IPS DF 6.9 (cell line): ENCODE measurements around the gene NKAIN2.

Source experiments
- DNase-seq: peaks from one replicate; pipeline ENCODE4 v3.0.0-alpha.2; 2013; ENCODE audit warnings: low read depth, low spot score
- H3K27ac ChIP-seq: one replicate; pipeline ENCODE4 v1.5.1; 2013; ENCODE audit warnings: low read length, control low read depth
- H3K27me3 ChIP-seq: 2 replicates; pipeline ENCODE4 v1.6.1; 2013; ENCODE audit warnings: mild to moderate bottlenecking, low read length; ENCODE audit not compliant: control insufficient read depth, insufficient read depth
- H3K36me3 ChIP-seq: 2 replicates; pipeline ENCODE4 v1.6.1; 2013; ENCODE audit warnings: low read length; ENCODE audit not compliant: control insufficient read depth, insufficient read depth
- H3K4me1 ChIP-seq: 2 replicates; pipeline ENCODE4 v1.6.1; 2013; ENCODE audit warnings: low read length; ENCODE audit not compliant: control insufficient read depth, insufficient read depth
- H3K4me3 ChIP-seq: 2 replicates; pipeline ENCODE4 v1.5.1; 2013; ENCODE audit warnings: mild to moderate bottlenecking, low read length
- H3K9me3 ChIP-seq: 2 replicates; pipeline ENCODE4 v1.6.1; 2013; ENCODE audit warnings: low read length, inconsistent platforms; ENCODE audit not compliant: control insufficient read depth, insufficient read depth
- WGBS: extraction: QIAGEN DNeasy Blood & Tissue Kit; methylation state at CpG from one replicate; pipeline ENCODE4 v1.1.7; 2013; ENCODE audit warnings: mixed read lengths, missing lambda C conversion rate; ENCODE audit not compliant: insufficient read length, insufficient coverage; 5-methylcytosine and 5-hydroxymethylcytosine counted together

The NKAIN2 gene

GRCh38 chr6:124822204-124822613 is 1018.5 kb downstream of the NKAIN2 start:
- no peak overlapping the region for H3K27ac ChIP-seq
- no peak overlapping the region for H3K4me3 ChIP-seq
- no peak for DNase-seq
- no peaks in the 10 kb centered on the region for H3K4me1 ChIP-seq
- no peaks in the 10 kb centered on the region for H3K27me3 ChIP-seq
- no peaks in the 10 kb centered on the region for H3K9me3 ChIP-seq
- H3K36me3 ChIP-seq = no peaks in the 10 kb centered on the region

DNA sequence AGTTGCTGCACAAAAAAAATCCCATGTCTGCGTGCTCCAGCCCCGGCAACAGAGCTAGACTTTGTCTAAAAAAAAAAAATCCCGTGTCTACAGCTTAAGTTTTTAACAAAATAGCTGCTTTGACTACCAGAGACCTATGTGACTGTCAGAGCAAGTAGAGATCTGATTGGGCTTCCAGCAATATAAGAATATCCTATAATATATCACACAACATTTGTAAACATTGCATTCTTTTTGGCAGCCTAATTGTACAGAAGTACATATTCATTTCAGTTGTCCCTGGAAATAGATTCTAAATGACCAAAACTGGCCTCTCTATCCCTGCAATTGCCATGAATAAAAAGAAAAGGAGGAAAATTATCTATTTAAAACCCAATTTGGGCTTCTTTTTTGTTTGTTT is 1019.1 kb downstream of the NKAIN2 start:
- DNase-seq = no peak

GRCh38 chr6:124823240-124824111 is 1019.8 kb downstream of the NKAIN2 start:
- H3K27ac ChIP-seq = no peak overlapping the region
- H3K4me3 ChIP-seq = no peak overlapping the region
- DNase-seq = no peak
- no CpG with 5 or more reads among the region's 14 CpGs for WGBS
- H3K36me3 ChIP-seq = no peaks in the 10 kb centered on the region
- H3K9me3 ChIP-seq = no peaks in the 10 kb centered on the region
- H3K4me1 ChIP-seq = no peaks in the 10 kb centered on the region
- no peaks in the 10 kb centered on the region for H3K27me3 ChIP-seq

More for the DNA sequence above, 1019.1 kb downstream of the NKAIN2 start:
- no peaks in the 10 kb centered on the region for H3K9me3 ChIP-seq
- H3K27me3 ChIP-seq = no peaks in the 10 kb centered on the region
- no peaks in the 10 kb centered on the region for H3K36me3 ChIP-seq
- no peak overlapping the region for H3K4me3 ChIP-seq
- H3K27ac ChIP-seq = no peak overlapping the region
- WGBS = no CpG with 5 or more reads among the region's 3 CpGs
- no peaks in the 10 kb centered on the region for H3K4me1 ChIP-seq

DNA sequence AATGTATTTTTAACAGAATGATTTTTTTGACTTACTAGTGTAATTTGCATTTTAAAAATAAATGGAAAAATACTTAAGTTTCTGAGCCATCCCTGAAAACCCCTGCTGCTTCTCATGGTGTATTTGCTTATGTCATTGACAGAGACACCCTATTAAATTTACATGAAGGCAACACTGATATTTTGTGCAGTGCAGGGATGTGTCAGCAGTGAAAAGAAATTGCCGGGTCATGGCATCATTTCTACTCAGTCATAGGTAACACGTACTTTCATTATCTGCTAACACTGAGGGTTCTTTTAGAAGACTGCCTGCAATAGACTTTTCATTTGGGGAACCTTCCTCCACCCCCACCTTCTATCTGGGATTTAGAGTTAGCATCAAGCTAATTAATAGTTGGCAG is 1021.9 kb downstream of the NKAIN2 start:
- no peak for DNase-seq
- no CpG with 5 or more reads among the region's 2 CpGs for WGBS
- Histone ChIP-seq H3K4me3 (no peak overlapping the region), H3K27ac (no peak overlapping the region), H3K4me1 (no peaks in the 10 kb centered on the region), H3K36me3 (no peaks in the 10 kb centered on the region), H3K9me3 (no peaks in the 10 kb centered on the region), H3K27me3 (no peaks in the 10 kb centered on the region)

- H3K9me3 ChIP-seq = no peaks in the 10 kb centered on the region
- H3K4me1 ChIP-seq = no peaks in the 10 kb centered on the region
- H3K27me3 ChIP-seq = no peaks in the 10 kb centered on the region
- H3K36me3 ChIP-seq = no peaks in the 10 kb centered on the region
- no peak overlapping the region for H3K4me3 ChIP-seq
- H3K27ac ChIP-seq = no peak overlapping the region
- no peak for DNase-seq
- WGBS = no CpG with 5 or more reads among the region's 1 CpG
Measured at GRCh38 chr6:124829822-124830221, 1026.2 kb downstream of the NKAIN2 start.

DNA sequence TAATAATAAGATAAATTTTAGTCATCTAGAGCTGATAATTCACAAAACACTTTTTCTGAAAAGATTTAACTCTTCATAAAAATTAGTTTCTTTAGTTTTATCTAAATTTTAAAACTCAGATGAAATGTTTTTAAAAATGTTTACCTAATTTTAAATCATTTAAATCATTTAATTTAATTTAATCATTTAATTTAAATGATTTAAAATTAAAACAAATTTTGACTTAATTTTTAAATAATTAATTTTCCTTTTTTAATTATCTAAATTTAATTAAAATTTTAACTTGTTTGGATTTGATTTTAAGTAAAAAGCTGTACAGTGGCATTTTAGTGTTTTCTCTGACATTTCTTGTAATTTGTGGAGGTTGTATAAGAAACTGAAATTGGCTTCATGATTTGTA is 1026.8 kb downstream of the NKAIN2 start:
- no peaks in the 10 kb centered on the region for H3K9me3 ChIP-seq
- no peak overlapping the region for H3K27ac ChIP-seq
- DNase-seq = no peak
- no peak overlapping the region for H3K4me3 ChIP-seq
- H3K27me3 ChIP-seq = no peaks in the 10 kb centered on the region
- no peaks in the 10 kb centered on the region for H3K4me1 ChIP-seq
- no peaks in the 10 kb centered on the region for H3K36me3 ChIP-seq

DNA sequence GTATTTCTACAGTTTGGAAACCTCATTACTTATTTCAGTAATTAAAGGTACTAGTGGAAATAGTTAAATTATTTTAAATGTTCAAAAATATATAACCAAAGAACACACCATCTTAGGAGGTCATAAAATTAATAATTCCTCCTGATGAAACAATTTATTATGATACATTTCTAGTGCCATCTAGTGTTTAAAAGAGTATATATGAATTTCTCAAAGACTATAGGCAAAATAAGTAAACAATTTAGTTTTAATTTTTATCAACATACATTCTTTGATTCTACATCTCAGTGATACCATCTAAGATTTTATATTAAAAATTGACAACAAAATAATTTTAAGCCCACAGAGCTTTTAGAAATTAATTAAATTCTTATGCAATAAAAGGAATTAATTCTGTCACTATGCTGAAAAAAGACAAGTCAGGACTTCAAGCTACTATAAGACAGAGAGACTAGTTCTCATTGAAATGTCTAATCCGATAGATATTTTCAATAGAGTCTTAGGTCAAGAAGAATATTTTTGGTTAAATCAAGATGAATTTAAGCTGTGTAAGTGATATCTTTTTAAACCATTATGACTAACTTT is 1050.8 kb downstream of the NKAIN2 start:
- no peaks in the 10 kb centered on the region for H3K36me3 ChIP-seq
- WGBS = no CpG with 5 or more reads among the region's 1 CpG
- no peaks in the 10 kb centered on the region for H3K4me1 ChIP-seq
- no peak for DNase-seq
- no peaks in the 10 kb centered on the region for H3K27me3 ChIP-seq
- H3K9me3 ChIP-seq = no peaks in the 10 kb centered on the region
- H3K4me3 ChIP-seq = no peak overlapping the region
- no peak overlapping the region for H3K27ac ChIP-seq

DNA sequence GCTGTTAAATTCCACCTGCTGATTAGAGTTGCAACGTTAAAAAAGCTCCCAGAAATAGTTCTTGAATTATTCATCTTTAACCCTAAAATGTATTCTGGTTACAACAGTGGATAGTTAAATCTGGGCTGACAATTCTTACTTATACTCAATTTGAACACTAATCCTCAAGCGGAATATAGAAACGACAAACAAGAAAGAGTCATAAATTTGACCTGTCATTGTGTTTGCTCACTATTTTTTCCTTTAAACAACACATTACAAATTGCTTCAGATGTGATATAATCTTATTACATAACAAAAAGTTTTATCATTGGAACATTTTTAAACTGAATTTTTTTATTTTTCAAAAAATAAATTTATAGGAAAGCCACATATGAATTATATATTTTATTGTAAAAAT is 1054.1 kb downstream of the NKAIN2 start:
- WGBS = no CpG with 5 or more reads among the region's 3 CpGs
- no peak for DNase-seq
- no peaks in the 10 kb centered on the region for H3K9me3 ChIP-seq
- no peaks in the 10 kb centered on the region for H3K27me3 ChIP-seq
- no peaks in the 10 kb centered on the region for H3K36me3 ChIP-seq
- H3K27ac ChIP-seq = no peak overlapping the region
- no peaks in the 10 kb centered on the region for H3K4me1 ChIP-seq
- no peak overlapping the region for H3K4me3 ChIP-seq

GRCh38 chr6:124858564-124858963 is 1054.9 kb downstream of the NKAIN2 start:
- Histone ChIP-seq H3K27ac (no peak overlapping the region), H3K4me3 (no peak overlapping the region), H3K4me1 (no peaks in the 10 kb centered on the region), H3K9me3 (no peaks in the 10 kb centered on the region), H3K27me3 (no peaks in the 10 kb centered on the region), H3K36me3 (no peaks in the 10 kb centered on the region)
- WGBS = no CpG with 5 or more reads among the region's 3 CpGs
- no peak for DNase-seq

- Histone ChIP-seq H3K4me1 (no peaks in the 10 kb centered on the region), H3K27ac (no peak overlapping the region), H3K9me3 (no peaks in the 10 kb centered on the region), H3K27me3 (no peaks in the 10 kb centered on the region), H3K36me3 (no peaks in the 10 kb centered on the region), H3K4me3 (no peak overlapping the region)
- DNase-seq = no peak
- WGBS = no CpG with 5 or more reads among the region's 1 CpG
Measured at GRCh38 chr6:124859366-124859765, 1055.7 kb downstream of the NKAIN2 start.

- Histone ChIP-seq H3K4me1 (no peaks in the 10 kb centered on the region), H3K9me3 (no peaks in the 10 kb centered on the region), H3K27ac (no peak overlapping the region), H3K36me3 (no peaks in the 10 kb centered on the region), H3K27me3 (no peaks in the 10 kb centered on the region), H3K4me3 (no peak overlapping the region)
- WGBS = no CpG with 5 or more reads among the region's 1 CpG
- no peak for DNase-seq
Measured at GRCh38 chr6:124866040-124866439, 1062.4 kb downstream of the NKAIN2 start.
